Suppressor macrophage treated with lipopolysaccharide for 1 hour (primary cell): Measurements from ENCODE around the gene TINAGL1.

Source experiments
- DNase-seq, 3 donors: peaks; one replicate each; pipeline ENCODE4 v3.0.0-alpha.2; 2020 to 2022

TINAGL1 gene

DNA sequence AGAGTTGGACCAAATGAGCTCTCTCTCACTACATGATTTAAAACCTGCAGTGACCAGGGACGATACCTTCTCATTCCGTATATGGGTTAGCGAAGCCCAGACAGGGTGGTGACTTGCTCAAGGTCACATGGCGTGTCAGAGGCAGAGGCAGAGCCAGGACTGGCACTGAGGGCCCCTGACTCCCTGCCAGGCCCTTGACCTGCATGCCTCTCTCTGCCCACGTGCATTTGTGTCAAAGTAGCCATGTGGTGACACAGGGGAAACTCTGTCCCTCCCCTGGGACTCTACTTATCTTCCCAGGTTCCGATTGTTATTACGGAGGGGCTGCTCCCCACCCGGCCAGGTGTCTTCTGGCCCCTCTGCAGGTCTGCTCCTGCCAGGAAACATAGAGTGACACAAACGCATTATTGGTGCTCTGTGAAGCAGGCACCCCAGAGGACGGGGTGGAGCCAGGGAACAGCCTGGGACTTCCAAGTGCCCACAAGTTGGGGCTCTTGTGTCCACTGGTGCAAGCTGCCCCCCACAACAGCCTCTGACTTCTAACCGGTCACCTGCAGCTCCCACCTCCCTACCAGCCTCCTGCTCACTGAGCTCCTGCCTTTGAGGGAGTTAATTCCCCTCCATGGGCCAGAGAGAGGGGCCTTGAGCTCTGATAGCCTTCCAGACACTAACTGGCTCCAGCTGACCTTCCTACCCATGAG, 7.3 kb upstream of the TINAGL1 start:
- no peak for DNase-seq

DNA sequence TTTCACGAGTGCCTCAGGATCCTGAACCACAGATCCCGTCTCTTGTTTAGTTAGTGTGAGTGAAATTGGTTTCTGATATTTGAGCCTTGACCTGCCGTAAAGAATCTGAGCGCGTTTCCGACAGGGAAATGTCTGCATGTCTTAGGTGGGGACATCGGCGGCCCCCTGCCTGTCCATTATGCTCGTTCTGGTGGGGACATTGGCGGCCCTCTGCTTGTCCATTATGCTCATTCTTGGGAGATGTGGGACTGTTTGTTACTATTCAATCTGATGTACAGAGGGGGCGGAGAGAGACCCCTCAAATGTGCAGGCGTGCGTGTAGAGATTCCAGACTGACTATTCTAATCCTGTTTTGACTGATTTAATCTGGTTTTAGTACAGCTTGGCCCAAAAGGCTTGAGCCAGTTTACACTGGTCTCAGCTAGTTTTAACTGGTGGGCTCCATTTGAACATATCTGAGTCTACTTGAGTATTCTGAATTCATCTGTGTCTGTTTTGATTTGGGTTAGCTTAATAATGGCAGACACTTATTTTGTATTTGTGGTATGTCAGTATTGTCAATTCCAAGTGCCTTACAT, 6.6 kb upstream of the TINAGL1 start:
- no peak for DNase-seq

DNA sequence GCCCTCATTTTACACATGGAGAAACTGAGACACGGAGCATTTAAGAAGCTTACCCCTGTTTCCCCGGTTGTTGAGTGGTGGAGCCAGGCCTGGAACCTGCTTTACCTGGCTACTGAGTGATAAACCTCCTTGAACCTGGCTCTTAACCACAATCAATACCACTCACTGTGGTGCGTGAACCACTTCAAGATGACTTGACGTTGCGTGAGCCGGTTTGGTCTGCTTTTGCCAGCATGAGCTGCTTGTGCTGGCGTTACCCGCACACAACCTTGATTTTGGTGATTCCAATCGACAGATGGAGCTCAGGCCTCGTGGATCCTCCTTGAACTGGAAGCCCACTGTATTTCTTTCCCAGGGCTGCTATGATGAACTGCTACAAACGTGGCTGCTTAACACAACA, 6.1 kb upstream of the TINAGL1 start:
- DNase-seq = no peak

DNA sequence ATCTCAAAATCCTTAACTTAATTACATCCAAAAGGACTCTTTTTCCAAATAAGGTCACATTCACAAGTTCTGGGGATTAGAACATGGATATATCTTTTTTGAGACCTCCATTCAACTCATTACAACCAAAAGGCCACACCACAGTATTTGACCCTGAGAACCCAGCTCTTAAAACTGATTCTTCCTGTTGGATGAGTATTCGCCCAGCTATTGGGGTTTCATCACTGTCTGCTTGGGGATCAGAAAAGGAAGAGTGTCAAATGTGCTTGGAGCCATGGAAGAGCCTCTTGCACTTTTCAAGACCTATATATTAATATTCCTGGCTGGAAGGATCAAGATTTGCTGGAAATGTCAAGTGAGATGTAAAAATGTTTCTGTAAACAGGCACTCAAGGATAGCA, 5.4 kb upstream of the TINAGL1 start:
- no peak for DNase-seq

DNA sequence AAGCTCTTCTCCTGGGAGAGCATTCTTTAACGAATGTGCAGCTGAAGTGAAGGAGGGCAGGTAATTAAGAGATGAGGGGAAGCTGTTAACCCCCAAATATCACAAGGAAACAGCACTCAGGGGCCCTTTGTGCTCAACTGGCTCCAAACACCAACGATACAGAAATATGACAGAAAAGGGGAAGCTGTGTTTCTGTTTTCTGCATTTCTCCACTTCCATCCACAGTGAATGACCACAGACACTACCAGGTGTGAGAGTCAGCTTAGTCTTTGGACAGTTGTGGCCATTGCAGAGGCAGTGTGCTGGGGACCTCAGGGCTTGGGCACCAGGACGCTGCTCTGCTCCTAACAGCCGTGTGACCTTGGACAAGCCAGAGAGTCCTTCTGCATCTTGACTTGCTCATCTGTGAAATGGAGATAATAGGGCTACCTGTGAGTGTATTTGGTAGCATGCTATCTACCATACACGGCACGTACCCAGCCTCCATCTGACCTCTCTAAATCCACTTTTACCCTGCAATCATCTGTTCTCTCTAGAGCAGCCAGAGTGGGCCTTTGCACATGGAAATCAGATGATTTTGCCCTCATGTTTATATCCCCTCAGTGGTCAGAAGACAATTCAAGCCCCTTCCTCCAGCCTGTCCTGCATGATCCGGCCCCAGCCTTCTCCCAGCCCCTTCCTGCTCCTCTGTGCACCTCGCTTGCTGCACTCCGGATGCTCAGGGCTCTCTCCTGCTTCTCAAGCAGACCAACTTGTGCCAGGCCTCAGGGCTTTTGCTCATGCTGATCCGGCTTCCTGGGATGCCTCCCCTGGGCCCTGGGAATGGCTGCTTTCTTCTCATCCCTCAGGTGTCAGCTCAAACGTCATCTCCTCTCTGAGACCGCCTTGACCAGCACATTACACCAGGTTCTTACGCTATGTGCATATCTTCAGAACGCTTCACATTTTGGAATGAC, 4.7 kb upstream of the TINAGL1 start:
- DNase-seq = peak in 1 of 3 donors; percentile 20

DNA sequence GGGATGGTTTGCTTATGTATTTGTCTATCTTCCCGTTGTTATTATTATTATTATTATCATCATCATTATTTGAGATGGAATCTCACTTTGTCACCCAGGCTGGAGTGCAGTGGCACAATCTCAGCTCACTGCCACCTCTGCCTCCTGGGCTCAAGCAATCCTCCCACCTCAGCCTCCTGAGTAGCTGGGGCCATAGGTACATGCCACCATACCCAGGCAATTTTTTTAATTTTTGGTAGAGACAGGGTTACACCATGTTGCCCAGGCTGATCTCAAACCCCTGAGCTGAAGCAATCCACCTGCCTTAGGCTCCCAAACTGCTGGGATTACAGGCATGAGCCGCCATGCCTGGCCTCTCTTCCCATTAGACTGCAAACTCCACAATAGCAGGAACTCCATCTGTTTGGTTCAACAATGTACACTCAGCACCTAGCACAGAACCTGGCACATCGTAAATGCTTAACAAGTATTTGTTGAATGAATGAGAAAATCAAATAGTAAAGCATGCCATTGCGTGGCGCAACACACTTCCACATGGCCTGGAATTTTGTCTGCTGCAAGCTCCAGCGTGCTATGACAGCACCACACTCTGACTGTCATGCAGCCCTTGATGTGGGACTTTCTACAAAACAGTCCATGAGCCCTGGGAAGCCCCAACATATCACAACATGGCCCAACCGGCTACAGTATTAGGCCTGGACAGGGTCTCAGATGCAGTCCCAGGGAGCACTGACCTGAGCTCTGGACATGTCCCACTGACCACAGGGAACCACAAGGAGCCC, 3.8 kb upstream of the TINAGL1 start:
- peak; percentile 77 to 83 (median 80) for DNase-seq

DNA sequence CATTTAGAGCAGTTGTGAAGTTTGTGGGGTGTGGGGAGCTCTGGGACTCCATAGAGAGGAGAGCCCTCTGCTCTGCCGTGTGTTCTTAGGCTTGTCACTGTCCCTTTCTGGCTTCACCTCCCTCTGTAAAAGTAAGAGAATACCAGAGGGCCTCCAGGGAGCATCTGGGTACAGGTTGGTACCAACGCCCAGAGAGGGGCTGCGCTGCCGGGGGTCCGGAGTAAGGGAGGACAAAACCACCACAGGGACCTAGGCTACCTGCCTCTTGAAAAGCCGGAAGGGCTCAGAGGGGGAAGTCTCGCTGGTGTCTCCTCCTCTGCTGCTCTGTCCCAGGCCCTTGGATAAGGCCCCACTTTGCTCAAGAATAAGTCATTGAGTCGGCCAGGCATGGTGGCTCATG, 3.1 kb upstream of the TINAGL1 start:
- DNase-seq = no peak

DNA sequence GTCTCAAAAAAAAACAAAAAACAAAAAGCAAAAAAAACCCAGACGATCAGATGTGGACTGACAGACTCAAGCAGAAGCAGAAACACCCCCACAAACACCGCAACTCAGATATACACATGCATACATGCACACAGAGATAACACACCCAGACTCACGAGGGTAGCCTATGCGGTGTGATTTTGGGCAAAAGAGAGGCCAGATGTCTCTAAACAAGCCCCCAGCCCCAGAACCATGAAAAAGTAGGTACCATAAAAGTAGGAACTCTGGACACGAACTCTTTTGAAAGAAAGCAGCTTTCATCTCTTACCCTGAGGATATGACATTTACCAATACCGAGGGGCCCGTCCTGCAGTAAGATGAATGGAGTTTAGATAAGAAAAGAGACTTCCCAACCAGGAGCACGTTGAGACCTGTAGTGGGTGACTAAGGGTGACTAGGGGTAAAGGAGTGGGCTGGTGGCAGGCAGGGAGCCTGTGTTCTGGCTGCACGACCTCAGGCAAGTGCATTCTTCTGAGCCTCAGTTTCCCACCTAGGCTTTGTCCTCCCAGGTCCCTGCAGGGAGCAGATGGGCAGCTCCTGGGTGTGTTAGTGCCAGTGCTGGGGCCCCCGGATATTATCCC, 1.5 kb upstream of the TINAGL1 start:
- DNase-seq = no peak

DNA sequence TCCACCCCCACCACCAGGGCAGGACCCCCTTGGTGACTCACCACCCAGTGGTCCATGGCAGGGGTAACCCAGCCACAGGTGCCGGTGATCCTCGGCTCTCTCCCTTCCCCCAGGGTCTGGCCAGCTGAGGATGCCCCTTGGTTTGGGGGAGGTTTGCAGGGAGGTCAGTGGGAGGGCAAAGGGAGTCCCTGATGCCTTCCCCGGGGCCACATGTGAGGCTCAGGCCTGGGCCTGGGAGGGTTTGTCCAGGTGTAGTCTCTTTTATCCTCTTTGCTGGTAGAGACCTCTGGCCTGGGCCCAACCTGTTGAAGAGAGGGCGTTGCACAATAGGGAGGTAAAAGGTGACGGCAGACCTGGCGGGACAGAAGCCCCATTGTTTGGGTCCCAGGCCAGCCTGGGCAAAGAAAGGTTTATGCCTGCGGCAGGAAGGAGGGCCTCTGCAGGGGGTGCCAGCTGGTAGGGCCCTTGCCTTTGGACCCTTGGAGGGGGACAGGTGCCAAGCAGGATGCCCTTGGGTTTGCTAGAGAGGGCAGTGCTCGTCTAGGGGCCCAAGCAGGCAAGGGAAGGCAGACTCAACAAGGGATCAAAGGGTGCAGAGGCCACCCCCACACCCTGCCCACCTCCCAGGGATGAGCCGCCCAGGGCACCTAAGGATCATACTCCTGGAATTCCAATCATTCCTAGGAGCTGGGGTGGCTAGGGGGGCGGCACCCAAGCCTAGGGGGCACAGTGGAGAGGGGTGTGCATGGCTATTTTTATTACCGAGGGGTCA, 760 bp upstream of the TINAGL1 start:
- no peak for DNase-seq

DNA sequence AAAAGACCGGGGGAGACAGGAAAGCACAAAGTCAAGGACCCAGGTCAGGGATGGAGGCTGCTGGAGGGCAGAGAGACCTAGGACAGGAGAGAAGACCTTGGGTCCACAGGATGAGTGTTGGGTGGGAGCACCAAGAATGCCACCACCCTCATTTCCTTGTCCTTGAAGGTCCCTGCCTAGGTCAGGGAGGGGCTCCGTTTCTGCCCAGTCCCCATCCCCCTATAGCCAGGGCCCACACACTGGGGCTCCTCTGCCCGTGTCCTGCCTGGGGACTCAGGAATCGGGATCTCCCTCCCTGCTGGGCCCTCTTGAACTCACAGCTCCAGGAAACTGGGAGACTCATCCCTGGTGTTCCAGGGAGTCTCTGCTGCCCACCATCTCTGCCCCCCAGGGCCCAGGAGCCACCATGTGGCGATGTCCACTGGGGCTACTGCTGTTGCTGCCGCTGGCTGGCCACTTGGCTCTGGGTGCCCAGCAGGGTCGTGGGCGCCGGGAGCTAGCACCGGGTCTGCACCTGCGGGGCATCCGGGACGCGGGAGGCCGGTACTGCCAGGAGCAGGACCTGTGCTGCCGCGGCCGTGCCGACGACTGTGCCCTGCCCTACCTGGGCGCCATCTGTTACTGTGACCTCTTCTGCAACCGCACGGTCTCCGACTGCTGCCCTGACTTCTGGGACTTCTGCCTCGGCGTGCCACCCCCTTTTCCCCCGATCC, 584 bp downstream of the TINAGL1 start:
- DNase-seq = no peak

DNA sequence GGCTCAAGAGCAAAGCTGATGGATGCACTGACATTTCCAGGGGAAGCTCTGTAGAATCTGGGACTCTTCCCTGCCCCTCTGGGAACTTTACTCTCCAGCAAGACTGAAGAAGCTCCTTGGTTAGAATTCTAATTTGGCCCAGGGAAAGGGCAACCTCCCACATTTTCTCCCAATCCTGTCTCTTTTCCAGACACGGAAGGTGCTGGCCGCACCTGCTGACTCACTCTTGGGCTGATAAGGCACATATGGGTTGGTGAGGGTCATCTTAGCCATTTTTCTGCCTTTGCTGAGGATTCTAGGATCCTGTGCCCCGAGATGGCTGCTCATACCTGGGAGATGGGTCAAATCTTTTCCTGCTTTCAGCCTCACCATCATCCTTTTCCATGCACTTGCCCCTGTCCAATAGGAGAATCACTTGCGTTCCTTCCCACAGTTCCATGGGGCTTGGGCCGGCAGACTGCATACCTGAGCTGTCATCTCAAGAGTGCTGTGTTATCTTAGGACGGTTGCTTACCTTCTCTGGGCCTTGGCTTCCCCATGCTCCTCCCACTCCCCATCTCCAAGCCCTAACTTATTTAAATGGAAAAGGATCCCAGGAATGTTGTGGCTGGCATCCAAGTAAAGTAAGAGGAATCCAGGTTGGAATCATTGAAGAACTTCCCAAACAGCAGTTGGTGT, 1.3 kb downstream of the TINAGL1 start:
- DNase-seq = no peak

DNA sequence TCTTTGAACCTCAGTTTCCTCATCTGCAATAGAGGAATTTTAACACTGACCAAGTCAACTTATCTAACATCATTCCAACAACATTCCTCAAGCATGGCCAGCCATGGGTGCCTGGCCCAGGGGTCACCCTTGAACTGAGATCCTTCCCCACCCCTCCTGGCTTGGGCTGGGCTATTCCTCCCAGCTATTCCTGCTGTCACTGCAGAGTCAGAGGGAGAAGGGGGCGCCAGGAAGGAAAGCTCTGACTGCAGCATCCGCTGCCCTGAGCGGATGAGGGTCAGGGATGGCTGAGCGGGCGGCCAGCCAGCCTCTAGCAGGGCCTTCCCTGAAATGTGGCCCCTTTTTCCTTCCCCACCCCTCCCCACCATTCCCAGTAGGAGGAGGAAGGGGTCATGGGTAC, 3.1 kb downstream of the TINAGL1 start:
- no peak for DNase-seq

DNA sequence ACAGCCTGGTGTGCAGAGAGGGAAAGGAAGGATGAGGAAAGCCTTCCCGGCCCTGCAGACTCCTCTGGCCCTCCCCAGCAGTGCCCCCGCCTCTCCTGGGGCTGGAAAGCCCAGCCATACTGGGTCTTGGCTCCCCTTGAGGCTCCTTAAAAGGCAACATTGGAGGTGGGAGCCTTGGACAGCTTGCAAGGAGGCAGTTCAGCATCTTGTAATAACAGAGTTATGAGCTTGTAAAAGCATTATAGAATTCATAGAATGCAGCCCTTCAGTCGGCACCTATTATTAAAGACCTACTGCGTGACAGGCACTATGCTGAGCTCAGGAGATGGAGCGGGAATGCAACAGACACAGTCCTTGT, 4.2 kb downstream of the TINAGL1 start:
- DNase-seq = no peak

DNA sequence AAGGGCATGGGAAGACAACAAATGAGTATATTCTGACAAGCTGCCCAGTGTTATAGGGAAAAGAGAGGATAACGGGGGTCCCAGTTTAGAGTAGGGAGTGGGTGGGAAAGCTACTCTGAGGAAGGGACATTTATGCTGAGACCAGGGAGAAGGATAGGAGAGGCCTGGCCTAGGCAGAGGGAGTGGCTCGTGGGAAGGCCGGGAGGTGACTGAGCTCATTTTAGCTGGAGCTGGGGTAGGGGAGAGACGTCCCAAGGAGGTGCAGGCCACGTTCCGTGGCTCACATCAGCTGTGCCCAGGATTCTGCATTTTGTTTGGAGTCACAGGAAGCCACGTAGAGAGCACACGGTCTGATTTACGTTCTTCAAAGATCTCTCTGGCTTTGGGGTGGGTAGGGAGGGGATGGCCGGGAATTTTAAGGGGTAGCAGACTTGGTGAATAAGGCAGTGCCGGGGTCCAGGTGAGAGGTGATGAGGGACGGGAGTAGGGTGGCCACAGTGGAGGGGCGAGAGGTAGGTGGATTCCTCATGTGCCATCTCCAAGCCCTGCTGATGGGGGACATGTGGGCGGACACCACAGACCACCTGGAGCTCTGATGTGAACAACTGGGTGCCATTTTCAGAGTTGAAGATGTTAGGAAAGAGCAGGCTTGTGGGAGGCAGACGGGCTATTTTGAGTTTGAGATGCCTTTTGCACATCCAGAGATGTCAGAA, 4.7 kb downstream of the TINAGL1 start:
- no peak for DNase-seq

DNA sequence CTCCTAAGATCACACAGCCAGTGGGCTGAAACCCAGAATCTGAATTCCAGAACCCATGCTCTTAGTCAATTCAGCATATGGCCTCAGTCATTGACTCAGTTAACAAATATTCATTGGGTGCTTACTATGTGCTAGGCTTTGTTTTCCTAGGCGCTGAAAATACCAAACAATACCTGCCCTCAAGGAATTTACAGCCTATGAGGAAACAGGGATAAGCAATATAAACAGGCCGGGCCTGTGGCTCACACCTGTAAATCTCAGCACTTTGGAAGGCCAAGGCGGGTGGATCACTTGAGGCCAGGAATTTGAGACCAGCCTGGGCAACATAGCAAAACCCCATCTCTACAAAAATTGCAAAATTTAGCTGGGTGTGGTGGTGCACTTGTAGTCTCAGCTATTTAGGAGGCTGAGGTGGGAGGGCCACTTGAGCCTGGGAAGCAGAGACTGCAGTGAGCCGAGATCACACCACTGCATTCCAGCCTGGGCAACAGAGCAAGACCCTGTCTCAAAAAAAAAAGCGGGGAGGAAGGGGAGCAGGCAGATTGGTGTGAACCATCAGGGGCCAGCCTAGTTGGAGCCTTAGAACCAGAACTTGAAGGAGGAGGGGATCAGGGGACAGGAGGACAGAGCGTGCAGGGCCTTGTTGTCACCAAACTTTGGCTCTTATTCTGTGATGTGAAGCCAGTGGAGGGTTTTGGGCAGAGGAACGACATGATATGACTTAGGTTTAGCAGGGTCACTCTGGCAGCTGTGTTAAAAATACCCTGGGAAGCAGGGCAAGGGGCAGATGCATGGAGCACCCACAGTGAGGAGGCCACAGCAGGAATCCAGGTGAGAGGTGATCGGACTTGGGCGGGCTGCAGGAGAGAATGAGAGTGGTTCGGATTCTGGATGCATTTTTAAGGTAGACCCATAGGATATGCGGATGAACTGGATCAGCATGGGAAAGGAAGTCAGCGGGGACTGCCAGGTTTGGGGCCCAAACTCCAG, 5.8 kb downstream of the TINAGL1 start:
- no peak for DNase-seq

DNA sequence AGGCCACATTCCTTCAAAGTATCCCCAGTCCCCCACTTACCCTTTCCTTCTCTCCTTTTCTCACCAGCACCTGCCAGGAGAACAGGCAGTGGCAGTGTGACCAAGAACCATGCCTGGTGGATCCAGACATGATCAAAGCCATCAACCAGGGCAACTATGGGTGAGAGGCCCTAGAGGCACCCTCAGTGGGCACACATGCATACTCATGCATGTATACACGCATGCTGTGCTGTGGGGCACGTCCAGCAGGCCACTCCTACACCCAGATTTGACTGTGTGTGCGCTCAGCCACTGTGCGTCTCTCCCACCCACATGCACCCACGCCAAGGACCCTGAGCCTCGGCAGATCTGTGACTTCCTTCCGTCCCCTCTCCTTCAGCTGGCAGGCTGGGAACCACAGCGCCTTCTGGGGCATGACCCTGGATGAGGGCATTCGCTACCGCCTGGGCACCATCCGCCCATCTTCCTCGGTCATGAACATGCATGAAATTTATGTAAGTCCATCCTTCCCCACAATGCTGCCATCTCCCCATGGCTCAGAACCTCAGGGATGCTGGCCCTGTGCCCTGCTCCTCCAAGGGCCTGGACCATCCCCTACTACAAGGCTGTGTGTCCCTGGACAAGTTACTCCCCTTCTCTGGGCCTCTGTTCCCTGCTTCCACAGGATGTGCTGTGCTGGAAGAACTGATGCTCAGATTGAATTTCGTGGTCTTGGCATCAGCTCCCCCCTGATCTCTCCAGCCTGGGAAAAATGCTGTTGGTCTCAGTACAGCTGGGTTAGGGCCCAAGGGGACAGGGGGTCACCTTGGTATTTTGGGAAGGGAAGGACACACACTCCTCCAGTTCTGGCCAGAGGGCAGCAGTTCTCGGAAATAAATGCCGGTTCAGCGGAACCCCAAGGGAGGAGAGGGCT, 7.0 kb downstream of the TINAGL1 start:
- DNase-seq = no peak
